NCI-H526 (cell line): Measurements from ENCODE around the gene CMTM4.
A peak's percentile ranks its signal among the peaks of the same experiment; 100 is the strongest.

Source experiments
- DNase-seq, 2 experiments: peaks; one replicate each; lab custom pipeline; 2025; lab: John Stamatoyannopoulos, UW

CMTM4 gene

DNA sequence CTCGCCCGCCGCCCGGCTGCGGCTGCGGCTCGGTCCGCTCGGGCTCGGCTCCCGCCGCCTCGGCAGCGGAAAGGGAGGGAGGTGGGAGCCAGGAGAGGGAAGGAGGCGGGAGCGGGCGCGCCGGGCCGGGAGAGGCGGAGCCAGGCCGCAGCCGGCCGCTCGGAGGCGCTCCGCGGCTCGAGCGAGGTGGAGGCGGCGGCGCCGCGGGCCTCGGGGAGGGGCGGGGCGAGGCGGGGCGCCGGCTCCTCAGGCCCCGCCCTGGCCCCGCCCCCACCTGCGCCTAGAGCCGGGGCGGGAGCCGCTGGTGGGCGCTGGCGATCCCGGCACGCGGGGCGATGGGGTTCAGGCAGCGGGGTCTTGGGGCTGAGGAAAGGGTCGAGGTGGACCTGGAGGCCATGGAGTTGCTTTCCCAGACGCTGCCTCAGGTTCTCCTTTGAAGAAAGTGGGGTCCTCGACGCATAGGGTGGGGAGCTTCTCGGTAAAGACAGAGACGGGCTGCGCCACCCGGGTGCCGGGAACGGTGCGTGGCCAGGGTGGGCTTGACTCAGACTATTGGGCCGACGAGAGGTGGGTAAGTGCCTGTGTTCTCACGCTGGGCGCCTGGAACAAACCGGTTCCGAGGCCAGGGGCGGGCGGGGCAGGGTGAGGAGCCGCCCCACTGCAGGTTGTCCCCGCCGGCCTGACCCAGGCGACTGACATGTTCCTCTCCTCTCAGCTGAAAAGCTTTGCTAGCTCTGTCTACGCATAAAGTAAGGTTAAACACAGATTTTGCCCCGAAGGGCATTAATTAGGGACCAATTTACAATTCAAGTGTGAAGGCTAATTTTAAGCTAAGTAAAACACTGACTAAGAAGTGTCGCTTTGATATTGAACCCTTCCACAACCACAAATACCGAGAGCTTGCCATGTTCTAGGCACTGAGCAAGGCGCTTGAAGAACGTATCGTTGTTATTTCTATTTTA, at the start of gene CMTM4:
TSS of gene CMTM4 (minus strand) at position 75 of the 962 bp plus-strand sequence. CDS start 218 bp downstream, outside the sequence.
- DNase-seq: peak in 1 of 2 experiments; percentile 85

DNA sequence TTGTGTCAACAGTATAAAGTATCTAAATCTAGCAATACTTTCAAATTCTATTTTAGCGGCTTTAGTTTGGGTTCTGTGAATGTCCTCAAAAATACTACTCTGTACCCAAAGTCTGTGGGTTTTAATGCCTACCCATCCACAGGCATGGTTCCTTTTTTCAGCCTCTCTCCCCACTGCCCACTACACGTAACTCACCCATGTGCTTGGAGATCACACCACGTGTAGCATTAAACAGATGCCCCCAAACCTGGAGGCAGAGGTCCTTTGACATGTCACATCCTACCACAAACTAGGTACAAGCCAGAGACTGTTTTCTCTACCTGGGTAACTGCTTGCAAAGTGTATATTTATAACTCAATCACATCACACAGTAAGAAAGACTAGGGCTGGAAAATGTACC, 49.5 kb upstream of the CMTM4 start:
- no peak for DNase-seq

DNA sequence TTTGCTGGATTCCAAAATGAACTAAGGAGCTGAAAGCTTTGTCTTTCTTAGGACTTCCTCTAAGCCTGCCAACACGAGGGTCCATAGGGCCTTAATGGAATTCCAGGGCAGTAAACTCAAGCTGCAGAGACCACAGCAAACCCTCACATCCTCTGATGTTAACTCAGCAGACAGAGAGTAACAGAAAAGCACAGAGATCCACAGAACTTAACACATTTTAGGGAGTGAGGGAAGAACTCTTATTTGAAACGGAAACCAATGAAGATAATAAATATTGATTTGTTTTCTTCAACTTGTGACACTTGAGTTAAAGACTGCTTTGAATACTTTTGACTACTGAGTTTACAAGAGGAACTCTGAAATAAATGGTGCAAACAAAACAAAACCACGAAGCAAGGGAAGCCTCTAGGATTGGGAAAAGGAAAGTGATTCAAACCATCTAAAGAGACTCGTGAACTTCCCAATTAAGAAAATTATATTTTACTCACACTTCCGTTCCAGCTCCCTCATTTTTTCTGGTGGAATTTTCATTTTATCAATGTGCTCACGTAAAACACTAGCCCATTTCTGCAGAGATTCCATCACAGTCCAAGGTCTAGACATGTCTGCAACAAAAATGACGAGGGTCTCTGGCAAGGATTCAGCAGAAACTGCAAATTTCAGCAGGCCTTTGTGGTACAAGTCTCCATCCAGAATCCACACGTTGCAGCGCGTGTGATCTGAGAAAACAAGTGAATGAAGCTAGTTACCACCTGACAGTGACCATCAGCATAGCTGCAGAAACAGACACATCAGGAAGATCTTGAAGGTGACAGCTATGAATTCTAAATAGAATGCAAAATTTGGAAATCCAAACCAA, 45.6 kb upstream of the CMTM4 start:
- DNase-seq: no peak

DNA sequence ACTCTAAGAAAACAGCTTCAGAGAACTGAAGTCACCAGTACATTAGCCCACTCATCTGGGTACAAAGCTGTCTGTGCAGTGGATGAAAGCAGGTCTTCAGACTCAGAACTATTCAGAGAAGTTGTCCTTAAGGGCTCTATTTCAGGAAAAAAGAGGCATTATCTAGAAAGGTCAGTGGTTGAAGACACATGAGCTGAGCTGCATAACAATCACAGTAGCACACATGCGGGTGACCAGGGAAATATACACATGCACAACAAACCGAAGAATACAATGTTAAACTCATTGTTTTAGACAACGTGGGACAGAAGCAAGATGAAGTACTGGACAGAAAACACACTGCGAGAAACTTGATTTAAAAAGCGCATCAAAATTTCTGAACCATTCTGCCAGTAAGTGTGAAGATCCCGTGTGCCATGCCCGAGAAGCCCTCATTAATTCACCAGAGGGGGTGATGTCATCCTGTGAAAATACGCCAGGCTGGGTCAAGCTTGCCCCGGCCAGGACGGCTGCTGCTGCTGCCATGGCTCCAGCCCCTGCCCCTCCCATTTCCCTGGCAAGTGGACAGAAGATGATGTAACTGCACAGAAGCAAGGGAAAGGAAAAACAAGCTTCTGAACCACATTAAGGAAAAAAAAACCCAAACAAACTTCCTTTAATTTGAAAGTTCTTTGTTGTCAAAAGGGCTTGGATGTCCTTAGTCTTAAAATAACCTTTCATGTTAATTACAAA, 44.8 kb upstream of the CMTM4 start:
- no peak for DNase-seq

DNA sequence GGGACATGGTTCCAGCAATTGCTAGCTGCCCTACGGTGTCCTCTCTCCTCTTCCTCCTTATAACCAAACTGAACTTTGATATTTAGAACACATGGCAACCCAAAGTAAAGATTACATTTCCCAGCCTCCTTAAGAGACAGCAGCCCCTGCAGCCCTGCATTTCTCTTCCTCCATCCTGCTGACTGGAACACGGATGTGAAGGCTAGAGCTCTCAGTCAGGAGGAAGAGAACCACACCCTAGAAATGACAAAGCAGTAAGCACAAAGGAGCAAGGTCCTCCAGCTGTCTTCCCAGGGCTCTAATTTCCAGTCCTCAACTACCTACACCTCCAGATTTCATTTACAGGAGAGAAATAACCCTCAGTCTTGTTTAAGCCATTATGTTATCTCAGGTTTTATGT, 44.0 kb upstream of the CMTM4 start:
- DNase-seq: no peak

DNA sequence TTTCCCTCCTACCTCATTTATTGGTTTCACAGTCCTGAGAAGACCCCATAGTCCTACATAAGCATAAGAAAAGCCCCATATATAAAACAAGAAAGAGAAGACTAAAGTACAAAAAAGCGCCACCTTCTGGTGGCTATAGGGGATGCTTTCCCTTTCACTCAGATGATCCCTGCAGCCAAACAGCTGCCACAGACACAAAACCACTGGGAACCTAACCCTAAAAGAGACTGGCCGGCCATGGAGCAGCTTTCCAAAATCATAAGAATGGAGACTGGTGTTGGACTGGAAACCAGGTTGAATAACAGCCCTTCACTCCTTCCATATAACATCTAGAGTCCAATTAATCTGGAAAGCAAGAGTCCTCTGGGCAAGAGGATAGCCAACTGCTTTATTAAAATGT, 43.5 kb upstream of the CMTM4 start:
- peak in 1 of 2 experiments; percentile 39 for DNase-seq

DNA sequence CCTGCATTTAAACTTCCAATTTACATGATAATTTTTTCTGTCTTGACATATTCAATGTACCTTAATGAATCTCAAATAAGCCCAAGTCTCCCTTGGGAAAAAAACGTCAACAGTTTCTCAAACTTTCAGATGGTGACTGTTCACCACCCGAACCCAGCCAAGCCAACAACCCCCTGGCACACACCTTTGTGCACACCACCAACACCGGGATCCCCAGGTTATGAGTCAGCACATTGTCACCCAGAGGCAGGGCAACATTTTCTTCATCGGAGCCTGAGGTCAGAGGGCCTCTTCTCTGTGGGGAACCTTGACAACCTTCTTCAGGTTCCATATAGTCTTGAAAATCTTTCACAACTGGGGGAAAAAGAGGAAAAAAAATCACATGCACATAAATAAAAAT, 39.3 kb upstream of the CMTM4 start:
- no peak for DNase-seq

DNA sequence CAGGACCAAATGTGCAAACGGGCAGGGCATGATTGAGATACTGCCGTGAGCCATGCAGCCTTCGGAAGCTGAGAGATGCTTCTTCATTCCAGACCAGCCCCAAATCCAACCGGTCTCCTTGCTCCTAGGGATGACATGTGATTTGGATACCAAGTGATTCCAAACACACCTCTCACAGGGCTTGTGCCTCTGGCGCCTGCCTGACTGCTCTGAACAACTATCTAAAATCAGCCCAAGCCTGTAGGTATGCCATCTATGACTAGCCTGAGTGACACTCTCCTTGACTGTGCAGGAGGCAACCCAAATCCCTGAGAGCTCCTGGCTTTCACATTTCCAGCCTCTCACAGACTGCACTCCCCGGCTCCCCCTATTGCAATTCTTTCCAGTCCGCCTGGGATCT, 34.6 kb upstream of the CMTM4 start:
- no peak for DNase-seq

DNA sequence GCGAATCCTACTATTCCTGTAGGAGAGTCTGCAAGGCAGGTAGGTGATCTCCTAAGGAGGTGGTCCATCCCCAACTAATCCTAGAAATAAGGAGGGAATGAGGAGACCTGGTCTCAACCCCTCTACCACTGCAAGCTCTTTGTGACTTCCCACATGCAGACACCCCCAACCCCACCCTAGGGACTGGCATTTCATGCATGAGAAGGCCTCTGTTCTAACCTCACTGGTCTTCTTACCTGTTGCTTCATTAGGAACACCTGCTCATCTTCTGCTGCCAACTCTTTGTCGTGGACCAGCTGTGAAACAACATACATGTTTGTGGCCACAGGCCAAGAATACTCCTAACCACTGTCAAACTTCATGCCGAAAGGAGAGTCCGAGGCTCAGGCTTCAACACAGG, 32.3 kb upstream of the CMTM4 start:
- DNase-seq: no peak

DNA sequence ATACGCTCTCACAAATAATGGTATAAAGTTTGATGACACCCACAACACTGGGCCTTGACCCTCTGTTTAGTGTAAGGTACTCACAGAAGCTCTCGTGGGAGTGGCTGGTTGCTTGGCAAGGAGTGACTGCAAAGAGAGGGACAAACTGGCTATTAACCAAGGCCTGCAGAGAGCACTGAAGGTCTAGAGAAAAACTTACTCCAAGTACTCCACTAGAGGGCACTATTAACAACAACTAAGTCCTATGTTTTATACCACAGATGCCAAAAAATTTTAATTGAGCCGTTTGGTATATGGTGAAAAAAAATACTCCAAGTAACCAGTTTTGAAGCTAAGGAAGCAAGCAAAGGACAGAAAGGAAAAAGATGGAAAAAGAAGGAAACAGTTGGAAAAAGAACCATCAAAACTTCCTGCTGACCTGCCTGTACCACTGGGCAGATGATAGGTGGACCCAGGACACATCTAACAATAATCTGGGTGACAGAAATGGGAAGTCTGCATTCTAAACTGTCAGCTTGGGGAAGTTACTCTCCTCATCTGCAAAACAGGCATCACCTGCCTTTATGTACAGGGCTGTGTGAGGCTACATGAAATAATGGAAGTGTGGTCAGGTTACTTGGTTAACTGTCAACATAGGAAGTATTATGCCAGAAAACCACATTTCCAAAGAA, 31.7 kb upstream of the CMTM4 start:
- peak; percentile 9 to 61 for DNase-seq

DNA sequence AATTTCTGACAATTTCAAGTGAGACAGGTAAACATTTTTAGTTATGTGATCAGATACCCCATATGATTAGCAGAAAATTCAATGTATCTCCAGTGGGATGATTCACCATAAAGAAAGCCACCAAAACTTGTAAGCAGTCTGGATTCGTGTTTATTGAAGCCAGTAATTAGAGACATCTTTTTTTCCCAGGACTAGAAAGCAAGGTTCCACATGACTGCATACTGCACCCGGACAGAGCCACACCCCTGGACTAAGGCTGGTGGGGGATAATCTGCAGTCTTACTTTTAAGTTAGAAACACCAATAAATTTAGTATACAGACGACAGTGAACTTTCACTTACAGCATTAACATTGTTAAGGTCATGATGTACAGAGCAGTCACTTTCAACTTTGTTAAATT, 24.2 kb upstream of the CMTM4 start:
- DNase-seq: no peak

DNA sequence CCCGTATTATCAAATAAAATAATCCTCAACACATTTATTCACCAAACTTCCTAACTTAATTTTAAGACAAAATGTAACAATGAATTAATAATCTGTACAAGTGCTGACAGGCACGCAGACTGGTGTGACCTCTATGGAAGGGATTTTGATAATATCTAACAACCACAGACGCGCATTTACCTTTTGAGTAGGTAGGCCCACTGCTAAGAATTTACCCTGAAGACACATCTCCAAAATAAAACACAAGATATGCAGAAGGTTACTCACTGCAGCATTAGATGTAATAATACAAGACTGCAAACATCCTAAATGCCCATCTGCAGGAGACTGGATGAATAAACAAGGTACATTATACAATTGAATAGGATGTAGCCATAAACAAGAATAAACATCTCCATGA, 22.7 kb upstream of the CMTM4 start:
- no peak for DNase-seq

DNA sequence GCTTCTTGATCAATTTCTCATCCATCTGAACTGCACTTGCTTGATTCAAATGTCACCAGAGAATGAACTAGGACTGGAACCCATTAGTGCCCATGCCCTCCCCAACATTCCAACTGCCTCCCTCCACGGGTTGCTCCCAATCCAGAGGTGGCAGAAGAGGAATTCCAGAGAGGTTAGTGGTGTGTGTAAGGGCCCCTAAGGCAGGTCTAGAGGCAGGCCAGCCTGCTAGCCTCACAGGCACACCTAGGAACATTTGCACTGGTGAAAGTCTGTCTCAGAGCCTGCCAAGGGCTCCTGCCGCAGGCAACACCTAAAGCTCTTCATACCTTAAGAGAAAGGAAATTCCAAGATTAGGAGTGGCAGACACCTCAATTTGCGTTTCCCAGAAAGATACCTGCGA, 21.2 kb upstream of the CMTM4 start:
- DNase-seq: no peak

DNA sequence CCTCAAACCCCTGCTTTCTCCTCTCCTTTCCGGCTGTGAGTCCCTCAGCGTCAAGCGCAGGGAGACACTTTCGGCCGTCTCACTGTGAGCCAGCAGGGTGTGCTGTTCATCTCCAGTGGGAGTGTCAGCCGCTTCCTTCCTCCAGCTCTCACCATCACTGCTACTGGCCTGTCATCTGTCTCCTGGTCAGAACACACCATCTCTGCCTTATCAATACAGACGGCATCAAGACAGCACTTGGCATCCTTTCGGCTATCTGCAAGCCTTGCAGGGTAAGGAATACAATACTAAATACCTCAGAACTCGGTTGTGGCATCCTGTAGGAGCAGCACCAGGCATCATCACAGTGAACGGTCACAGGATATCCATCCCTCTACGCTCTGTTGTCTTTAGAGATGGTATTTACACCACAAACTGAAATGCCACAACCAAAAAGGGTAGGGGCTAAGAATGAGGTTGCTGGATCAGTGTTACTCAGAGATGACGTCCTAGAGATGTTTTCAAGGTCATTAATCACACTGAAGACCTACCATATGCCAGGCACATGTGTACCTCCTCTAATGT, 20.7 kb upstream of the CMTM4 start:
- peak; percentile 1 to 39 for DNase-seq

DNA sequence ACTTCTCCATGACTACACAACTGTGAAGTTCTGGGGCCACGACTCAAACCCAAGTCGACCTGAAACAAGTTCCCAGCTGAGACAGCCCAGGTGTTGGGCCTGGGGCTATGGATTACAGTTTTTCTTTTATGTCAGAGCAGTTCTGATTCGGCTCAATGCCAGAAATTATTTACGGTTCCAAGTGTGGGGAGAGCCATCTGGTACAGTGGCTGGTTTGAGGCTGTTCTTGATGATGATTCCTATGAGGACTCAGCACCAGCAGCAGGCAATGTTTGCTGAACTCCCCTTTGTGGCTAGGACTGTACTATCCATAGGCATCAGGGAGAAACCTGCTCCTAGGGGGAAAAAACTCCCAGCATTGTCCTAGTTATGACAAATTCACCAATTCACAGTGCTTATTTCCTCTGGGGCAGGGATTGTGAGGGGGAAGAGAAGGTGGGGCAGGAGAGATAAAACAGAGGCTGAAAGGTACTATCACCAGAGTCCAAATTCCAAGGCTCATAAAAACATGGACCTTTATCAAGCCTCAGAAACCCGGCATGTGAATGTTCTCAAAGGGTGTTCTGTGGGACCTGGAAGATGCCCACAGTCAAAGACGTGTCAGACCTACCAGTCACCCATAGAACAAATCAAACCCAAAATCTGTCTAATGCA, 18.2 kb upstream of the CMTM4 start:
- no peak for DNase-seq

DNA sequence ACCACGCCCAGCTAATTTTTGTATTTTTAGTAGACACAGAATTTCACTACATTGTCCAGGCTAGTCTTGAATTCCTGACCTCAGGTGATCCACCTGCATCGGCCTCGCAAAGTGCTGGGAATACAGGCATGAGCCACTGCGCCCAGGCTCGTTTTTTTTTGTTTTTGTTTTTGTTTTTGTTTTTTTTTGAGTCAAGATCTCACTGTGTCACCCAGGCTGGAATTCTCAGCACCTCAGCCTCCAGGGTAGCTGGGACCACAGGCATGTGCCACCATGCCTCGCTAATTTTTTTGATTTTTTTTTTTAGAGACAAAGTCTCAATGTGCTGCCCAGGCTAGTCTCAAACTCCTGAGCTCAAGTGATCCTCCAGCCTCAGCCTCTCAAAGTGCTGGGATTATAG, 17.5 kb upstream of the CMTM4 start:
- DNase-seq: no peak

DNA sequence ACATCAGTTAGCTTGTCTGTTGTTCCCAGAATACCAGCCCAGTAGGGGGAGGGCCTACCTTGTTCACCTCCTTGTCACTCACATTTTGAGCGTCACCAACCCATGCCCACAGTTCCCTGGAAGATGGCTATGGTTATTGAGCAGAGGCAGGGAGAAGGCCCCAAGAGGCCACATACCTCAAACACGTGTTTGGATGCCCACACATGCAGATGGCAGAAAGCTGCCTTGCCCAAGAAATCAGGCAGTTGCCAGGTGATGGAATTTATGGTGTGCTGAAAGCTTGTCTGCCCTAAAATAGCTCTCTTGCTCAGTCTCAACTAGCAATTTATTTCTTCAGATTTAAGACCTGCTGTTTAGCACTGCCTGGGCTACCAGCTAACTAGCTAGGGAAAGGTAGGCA, 16.5 kb upstream of the CMTM4 start:
- no peak for DNase-seq

DNA sequence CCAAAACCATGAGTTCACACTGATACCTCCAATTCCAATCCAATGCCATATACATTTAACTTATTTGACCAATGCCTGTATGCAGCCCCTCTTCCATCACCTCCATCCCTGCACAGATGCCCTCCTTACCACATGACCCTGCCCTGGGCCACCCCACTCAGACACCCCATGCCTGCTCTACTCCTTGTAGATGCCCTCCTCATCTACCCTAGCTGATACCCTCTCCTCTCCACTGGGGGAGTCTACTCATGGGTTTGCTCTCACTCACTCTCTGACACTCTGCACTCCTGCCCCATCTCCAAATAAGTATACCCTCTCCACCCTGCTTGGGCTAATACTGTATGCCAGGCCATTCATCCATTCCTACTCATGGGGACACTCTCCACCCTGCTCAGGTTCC, 16.0 kb upstream of the CMTM4 start:
- DNase-seq: no peak

DNA sequence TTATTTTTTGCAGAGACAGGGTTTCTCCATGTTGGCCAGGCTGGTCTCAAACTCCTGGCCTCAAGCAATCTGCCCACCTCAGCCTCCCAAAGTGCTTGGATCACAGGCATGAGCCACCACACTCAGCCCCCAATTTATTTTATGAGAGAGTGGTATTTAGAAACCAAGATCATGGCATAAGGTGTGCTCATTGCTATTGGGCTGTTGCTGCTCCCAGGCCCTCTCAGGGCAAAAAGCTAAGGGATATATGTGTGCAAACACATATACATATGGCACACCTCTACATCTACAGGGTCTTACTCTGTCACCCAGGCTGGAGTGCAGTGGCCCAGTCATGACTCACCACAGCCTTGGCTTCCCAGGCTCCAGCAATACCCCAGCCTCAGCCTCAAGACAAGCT, 15.0 kb upstream of the CMTM4 start:
- no peak for DNase-seq

DNA sequence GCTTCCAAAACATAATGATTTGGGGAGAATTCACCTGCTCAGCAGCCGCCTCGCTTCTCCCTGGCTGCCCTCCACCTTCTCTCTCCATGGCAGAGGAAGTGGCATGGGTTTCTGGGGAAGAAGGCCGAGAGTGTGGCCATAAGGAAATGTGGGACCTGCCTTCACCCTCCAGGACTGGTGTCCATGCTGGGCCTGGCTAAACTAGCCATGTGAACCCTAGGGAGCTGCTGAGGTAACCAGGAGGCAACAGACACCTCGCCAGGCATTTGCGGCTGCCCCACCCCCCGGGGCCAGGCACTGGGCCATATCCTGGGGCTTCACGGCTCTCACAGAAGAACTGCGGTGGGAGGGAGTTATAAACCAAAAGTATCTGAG, 9.9 kb upstream of the CMTM4 start:
- DNase-seq: no peak
